Measurements from ENCODE around the gene TNFAIP8L3.

DNA sequence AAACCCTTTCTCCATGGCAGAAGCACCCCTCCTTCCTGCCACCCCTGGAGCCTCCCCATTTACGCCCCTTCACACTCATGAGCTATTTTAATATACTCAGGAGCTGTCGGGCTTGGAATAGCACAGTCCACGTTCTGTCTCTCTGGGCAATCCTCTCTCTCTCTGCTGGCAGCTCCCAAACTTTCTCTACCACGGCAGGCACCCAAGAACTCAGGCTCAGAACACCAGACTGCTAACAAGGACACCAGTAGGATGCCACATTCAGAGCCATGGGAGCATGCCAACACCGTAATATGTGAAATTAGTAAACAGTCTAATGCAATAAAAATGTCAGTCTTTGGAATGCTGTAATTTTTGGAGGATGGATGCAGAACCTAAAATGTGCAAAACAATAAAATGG, 19.3 kb downstream of the TNFAIP8L3 start:
- TF ChIP-seq POLR2A (IDR thresholded peaks at IDR 0.05; ENCODE audit: low read depth, low read length) (no peak), POLR2AphosphoS5 (IDR thresholded peaks at IDR 0.05; ENCODE audit: low read depth, low read length) (no peak)

Data from GM12892 (cell line).